Fibroblast of mammary gland (primary cell): ENCODE results near the gene SECISBP2L.

Experiments
- DNase-seq: peaks from one replicate; pipeline ENCODE4 v3.0.0-alpha.2; 2010; ENCODE audit warnings: low read depth
- H3K4me3 ChIP-seq: 2 replicates; pipeline ENCODE4 v1.5.1; 2011; ENCODE audit warnings: low read depth, mild to moderate bottlenecking, low read length, moderate library complexity; ENCODE audit not compliant: control insufficient read depth
- CTCF ChIP-seq: conservative IDR thresholded peaks from 2 replicates; pipeline ENCODE4 v1.5.1; 2011; ENCODE audit warnings: low read depth, low read length, inconsistent platforms; ENCODE audit not compliant: control insufficient read depth, insufficient read depth

The SECISBP2L gene

DNA sequence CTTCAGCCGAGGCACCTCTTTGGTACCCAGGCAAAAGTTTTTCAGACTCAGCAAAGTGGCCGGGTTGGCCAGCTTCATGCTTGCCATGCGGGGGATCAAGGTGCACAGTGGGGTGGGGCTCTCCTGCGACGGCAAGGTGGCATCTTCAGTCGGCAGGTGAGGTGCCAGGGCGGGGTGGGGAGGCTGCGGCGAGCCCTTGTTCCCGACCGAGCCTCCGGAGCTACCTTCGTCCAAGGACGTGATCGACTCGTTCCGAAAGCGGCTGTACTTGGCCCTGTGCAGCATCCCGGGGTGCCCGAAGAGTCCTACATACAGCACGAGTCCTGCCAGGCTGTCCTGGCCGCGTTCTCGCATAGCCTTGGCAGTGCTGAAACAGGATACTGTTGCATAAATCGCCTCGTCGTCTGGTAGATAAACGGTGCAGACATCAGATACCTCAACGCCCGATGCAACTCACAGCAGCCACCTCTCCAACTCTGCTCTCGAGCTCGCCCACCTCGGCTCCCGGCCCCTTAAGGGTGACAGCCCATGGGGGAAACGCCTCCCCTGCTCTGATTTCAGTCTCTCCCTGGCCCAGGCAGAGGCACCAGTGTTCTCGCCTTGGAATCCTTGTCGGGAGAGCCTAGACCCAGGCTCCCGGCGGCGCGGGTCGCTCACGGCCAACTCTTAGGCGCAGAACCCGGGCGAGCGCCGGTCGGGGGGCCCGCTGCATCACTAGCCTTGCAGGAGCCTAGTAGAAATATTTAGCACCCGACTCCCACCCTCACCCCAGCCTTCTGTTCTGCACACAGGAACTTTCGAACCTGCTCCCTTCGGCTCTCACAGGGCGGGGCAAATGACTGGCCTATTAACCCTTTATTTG, 83.4 kb downstream of the SECISBP2L start:
- DNase-seq, result peak; percentile 48
- peak overlapping the region; percentile 78 for H3K4me3 ChIP-seq
- TF ChIP-seq CTCF, result no peak

- no peak for DNase-seq
- no peak for TF ChIP-seq CTCF
- no peak overlapping the region for H3K4me3 ChIP-seq
Observed at GRCh38 chr15:48955967-48956366, 90.3 kb downstream of the SECISBP2L start.

- DNase-seq, result no peak
- no peak for TF ChIP-seq CTCF
- no peak overlapping the region for H3K4me3 ChIP-seq
Observed at GRCh38 chr15:48955370-48955769, 90.9 kb downstream of the SECISBP2L start.

- DNase-seq, result no peak
- no peak overlapping the region for H3K4me3 ChIP-seq
- no peak for TF ChIP-seq CTCF
Observed at GRCh38 chr15:48954538-48954937, 91.7 kb downstream of the SECISBP2L start.

- DNase-seq, result no peak
- H3K4me3 ChIP-seq, result no peak overlapping the region
- TF ChIP-seq CTCF, result no peak
Observed at GRCh38 chr15:48946840-48947187, 99.4 kb downstream of the SECISBP2L start.

DNA sequence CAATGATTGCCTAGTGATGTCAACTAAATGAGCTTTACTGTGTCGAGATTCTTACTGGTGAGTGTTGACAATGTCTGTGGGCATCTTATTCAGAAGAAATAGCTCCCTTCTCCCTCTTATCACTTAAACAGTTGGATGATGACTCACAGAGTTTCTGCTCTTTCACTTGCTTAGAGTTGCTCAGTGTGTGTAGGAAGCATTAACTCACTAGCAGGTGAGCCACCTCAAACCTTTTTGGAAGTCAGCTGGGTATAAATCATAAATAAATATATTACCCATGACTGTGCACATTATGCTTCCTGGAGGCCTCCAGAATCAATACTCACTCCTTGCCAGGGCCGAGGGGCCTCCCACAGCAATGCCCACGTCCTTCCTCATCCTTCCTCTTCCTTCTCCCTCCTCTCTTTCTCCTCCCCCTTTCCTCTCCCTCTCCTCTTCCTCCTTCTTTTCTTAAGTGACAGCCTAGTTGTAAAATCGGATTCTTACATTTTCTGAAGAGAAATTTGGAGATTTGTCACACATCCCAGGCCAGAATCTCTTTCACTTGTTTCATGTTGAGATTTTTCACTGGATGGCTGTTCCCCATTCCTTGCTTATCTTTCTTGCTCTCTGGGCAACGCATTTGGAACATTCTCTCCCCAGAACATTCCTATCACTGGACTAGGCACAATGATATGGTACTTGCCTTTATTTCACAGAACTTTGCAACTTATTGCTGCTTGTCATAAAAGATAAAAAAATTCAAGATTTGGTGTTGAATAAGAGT, 100.0 kb downstream of the SECISBP2L start:
- no peak overlapping the region for H3K4me3 ChIP-seq
- DNase-seq, result peak; percentile 54

More for the DNA sequence above, 100.0 kb downstream of the SECISBP2L start:
- TF ChIP-seq CTCF, result no peak
